Kidney epithelial cell (primary cell): ENCODE results near the gene ZNF568. TPM values are rescaled to one million over a fixed set of nuclear protein-coding genes. Genes with fewer than 3 reads are reported as not detected.
A peak's percentile ranks its signal among the peaks of the same experiment; 100 is the strongest.

Experiments
- DNase-seq: peaks from one replicate; pipeline ENCODE4 v3.0.0-alpha.2; 2010; ENCODE audit warnings: low read depth
- H3K27me3 ChIP-seq: 2 replicates; pipeline ENCODE4 v1.6.0; 2011; ENCODE audit warnings: low read length; ENCODE audit not compliant: control insufficient read depth, insufficient read depth
- H3K36me3 ChIP-seq: 2 replicates; pipeline ENCODE4 v1.5.1; 2011; ENCODE audit warnings: low read length; ENCODE audit not compliant: control insufficient read depth, insufficient read depth
- H3K4me3 ChIP-seq: 2 replicates; pipeline ENCODE4 v1.5.1; 2011; ENCODE audit warnings: low read depth, mild to moderate bottlenecking, control low read depth, low read length
- total RNA-seq: library from RNA; depleted of rRNA; stranded (reverse); fragments of >200 nt; gene quantifications from 2 replicates; pipeline ENCODE4 v1.2.3, GENCODE V29; 2015
- TF ChIP-seq, protein P1 (sequence below): IDR thresholded peaks from 2 replicates; pipeline ENCODE4 v1.5.1; 2011; ENCODE audit warnings: mild to moderate bottlenecking, moderate library complexity, low read length, control low read depth, inconsistent platforms; ENCODE audit not compliant: insufficient read depth, poor library complexity, severe bottlenecking

The ZNF568 gene
- total RNA-seq, 1 donor from 2014 or later = 6.8 TPM

DNA sequence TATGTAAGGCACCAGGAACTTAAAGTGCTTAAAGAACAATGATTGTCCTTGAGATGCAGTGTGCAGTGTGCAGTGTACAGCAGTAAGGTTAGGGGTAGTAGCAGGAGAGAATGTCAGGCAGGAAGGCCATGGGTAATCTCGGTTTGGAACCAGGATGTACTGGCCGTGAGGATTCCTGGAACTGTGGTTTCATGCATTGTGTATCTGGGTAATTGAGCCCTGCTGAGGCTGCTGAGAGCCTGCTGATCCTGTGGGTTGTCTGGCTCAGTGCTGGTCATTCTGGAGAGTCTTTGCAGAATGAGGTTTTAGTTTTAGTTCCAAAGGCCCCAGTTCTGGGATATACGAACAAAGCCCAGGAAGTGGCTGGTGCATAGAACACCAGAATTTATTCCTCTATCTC is 71.0 kb downstream of the ZNF568 start:
- no peak for DNase-seq
- TF ChIP-seq, protein P1, sequence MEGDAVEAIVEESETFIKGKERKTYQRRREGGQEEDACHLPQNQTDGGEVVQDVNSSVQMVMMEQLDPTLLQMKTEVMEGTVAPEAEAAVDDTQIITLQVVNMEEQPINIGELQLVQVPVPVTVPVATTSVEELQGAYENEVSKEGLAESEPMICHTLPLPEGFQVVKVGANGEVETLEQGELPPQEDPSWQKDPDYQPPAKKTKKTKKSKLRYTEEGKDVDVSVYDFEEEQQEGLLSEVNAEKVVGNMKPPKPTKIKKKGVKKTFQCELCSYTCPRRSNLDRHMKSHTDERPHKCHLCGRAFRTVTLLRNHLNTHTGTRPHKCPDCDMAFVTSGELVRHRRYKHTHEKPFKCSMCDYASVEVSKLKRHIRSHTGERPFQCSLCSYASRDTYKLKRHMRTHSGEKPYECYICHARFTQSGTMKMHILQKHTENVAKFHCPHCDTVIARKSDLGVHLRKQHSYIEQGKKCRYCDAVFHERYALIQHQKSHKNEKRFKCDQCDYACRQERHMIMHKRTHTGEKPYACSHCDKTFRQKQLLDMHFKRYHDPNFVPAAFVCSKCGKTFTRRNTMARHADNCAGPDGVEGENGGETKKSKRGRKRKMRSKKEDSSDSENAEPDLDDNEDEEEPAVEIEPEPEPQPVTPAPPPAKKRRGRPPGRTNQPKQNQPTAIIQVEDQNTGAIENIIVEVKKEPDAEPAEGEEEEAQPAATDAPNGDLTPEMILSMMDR = no peak
- H3K36me3 ChIP-seq = no peaks in the 10 kb centered on the region
- H3K4me3 ChIP-seq = no peak overlapping the region
- H3K27me3 ChIP-seq = no peaks in the 10 kb centered on the region

DNA sequence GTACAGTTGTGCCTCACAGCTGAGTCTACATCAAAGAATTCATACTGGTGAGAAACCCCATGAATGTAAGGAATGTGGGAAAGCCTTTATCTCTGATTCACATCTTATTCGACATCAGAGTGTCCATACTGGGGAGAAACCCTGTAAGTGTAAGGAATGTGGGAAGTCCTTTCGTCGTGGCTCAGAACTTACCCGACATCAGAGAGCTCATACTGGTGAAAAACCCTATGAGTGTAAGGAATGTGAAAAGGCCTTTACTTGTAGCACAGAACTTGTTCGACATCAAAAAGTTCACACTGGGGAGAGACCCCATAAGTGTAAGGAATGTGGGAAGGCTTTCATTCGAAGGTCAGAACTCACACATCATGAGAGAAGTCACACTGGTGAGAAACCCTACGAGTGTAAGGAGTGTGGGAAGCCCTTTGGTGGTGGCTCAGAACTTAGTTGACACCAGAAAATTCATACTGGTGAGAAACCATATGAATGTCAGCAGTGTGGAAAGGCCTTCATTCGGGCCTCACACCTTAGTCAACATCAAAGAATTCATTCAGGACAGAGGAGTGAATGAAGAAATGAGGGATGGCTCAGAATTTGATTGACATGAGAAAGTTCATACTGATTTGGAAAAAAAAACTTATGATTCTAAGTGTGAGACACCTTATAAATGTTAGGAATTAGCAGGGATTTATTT is 81.2 kb downstream of the ZNF568 start:
- no peaks in the 10 kb centered on the region for H3K27me3 ChIP-seq
- no peak for DNase-seq
- H3K4me3 ChIP-seq = no peak overlapping the region
- no peaks in the 10 kb centered on the region for H3K36me3 ChIP-seq
- TF ChIP-seq, protein P1 = no peak

DNA sequence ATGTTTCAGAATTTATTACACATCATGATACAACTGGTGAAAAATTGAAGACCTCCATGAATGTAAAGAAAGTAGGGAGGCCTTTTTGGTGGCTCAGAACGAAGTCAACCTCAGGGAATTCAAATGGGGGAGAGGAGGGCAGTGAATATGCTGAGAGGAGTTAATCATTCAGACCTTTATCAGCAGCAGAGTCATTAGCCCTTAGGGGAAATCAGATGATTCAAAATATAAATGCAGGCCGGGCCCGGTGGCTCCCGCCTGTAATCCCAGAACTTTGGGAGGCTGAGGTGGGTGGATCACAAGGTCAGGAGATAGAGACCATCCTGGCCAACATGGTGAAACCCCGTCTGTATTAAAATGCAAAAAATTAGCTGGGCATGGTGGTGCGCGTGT is 81.7 kb downstream of the ZNF568 start:
- no peak overlapping the region for H3K4me3 ChIP-seq

DNA sequence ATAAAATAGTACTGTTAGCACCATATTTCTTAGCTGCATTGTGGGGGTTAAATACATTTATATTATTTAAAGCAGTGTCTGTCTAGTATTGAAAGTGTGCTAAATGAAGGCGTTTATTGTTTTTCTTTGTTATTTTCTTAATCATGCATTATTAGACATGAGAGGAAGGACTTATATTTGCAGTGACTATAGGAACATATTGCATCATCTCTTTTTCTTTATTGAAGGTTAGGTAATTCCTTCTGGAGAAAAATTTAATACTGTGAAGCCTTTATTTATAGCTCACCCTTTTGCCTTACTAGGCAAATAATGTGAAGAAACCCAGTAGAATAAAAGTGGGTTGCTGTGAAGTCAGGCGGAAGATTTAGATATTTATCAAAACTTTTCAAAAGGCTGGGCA is 83.2 kb downstream of the ZNF568 start:
- H3K27me3 ChIP-seq = no peaks in the 10 kb centered on the region
- no peak overlapping the region for H3K4me3 ChIP-seq
- TF ChIP-seq, protein P1 = no peak
- no peak for DNase-seq
- H3K36me3 ChIP-seq = no peaks in the 10 kb centered on the region

More for the DNA sequence above, 81.7 kb downstream of the ZNF568 start:
- no peaks in the 10 kb centered on the region for H3K36me3 ChIP-seq
- TF ChIP-seq, protein P1 = no peak
- H3K27me3 ChIP-seq = no peaks in the 10 kb centered on the region
- no peak for DNase-seq

DNA sequence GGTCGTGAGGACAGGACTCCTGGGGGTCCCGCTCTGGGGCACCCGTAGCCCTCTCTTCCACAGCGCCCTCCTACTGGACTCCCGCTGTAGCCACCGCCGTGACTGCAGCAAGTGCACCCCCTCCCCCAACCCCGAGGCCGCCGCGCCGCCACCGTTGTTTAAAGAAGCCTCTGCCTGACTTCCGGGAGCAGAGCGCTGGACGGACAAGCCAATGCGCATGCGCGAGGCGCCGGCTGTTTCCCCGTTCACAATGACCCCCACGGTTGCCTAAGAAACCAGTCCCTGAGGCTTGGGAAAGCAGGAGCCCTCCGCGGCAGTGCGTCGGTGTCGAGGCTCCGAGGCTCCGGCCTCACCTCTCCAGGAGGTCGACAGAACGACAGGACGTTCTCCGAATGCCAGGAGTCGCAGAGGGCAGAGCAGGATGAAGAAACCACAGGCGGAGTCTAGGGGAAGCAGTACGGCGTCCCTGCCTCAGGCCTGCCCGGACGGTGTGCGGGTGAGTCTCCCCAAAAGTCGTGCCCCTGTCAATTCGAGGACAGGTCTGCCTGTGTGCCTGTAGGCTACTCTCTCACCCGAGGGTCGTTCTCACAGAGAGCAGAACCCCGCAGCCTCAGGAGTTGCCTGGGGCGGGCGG is 91.6 kb downstream of the ZNF568 start:
- Histone ChIP-seq H3K4me3 (peak overlapping the region; percentile 15), H3K27me3 (no peaks in the 10 kb centered on the region), H3K36me3 (no peaks in the 10 kb centered on the region)
- no peak for DNase-seq
- TF ChIP-seq, protein P1 = no peak
